HG02852 (cell line): ENCODE data around the gene SMS.

ENCODE experiments used
- ATAC-seq: cut with Tn5 transposase; IDR thresholded peaks from one replicate; pipeline ENCODE4 v1.9.1; 2021; ENCODE audit warnings: mild to moderate bottlenecking, moderate library complexity; ENCODE audit not compliant: unreplicated experiment

SMS gene

GRCh38 chrX:22033818-22034217 lies 93.3 kb downstream of the SMS start:
- no peak for ATAC-seq

GRCh38 chrX:22035236-22035635 lies 94.7 kb downstream of the SMS start:
- no peak for ATAC-seq

GRCh38 chrX:22037225-22037624 lies 96.7 kb downstream of the SMS start:
- no peak for ATAC-seq

GRCh38 chrX:22037911-22038537 lies 97.5 kb downstream of the SMS start:
- no peak for ATAC-seq

- no peak for ATAC-seq
These were observed 99.0 kb downstream of the SMS start for GRCh38 chrX:22039541-22039940.

GRCh38 chrX:22040184-22040583 lies 99.7 kb downstream of the SMS start:
- no peak for ATAC-seq

GRCh38 chrX:22041907-22042530 lies 101.5 kb downstream of the SMS start:
- no peak for ATAC-seq

GRCh38 chrX:22043872-22044271 lies 103.4 kb downstream of the SMS start:
- no peak for ATAC-seq
